IPS DF 6.9 (cell line): Measurements from ENCODE around the gene TMEM44.
"Not testable (repeated sequence)": the region's sequence is repeated elsewhere in the genome, so short reads cannot be mapped to it uniquely, and the experiment has no call there.

ENCODE experiments used
- DNase-seq: peaks from one replicate; pipeline ENCODE4 v3.0.0-alpha.2; 2013; ENCODE audit warnings: low read depth, low spot score
- H3K27ac ChIP-seq: one replicate; pipeline ENCODE4 v1.5.1; 2013; ENCODE audit warnings: low read length, control low read depth
- H3K27me3 ChIP-seq: 2 replicates; pipeline ENCODE4 v1.6.1; 2013; ENCODE audit warnings: mild to moderate bottlenecking, low read length; ENCODE audit not compliant: control insufficient read depth, insufficient read depth
- H3K36me3 ChIP-seq: 2 replicates; pipeline ENCODE4 v1.6.1; 2013; ENCODE audit warnings: low read length; ENCODE audit not compliant: control insufficient read depth, insufficient read depth
- H3K4me1 ChIP-seq: 2 replicates; pipeline ENCODE4 v1.6.1; 2013; ENCODE audit warnings: low read length; ENCODE audit not compliant: control insufficient read depth, insufficient read depth
- H3K4me3 ChIP-seq: 2 replicates; pipeline ENCODE4 v1.5.1; 2013; ENCODE audit warnings: mild to moderate bottlenecking, low read length
- H3K9me3 ChIP-seq: 2 replicates; pipeline ENCODE4 v1.6.1; 2013; ENCODE audit warnings: low read length, inconsistent platforms; ENCODE audit not compliant: control insufficient read depth, insufficient read depth
- WGBS: extraction: QIAGEN DNeasy Blood & Tissue Kit; methylation state at CpG from one replicate; pipeline ENCODE4 v1.1.7; 2013; ENCODE audit warnings: mixed read lengths, missing lambda C conversion rate; ENCODE audit not compliant: insufficient read length, insufficient coverage; 5-methylcytosine and 5-hydroxymethylcytosine counted together

The TMEM44 gene

GRCh38 chr3:194647747-194648146, 14.5 kb upstream of the TMEM44 start:
- H3K4me1 ChIP-seq, result no peaks in the 10 kb centered on the region
- H3K36me3 ChIP-seq, result peaks cover 9% of the 10 kb centered on the region; the same call in 1 of the 2 replicates
- no peak overlapping the region for H3K27ac ChIP-seq
- H3K4me3 ChIP-seq, result no peak overlapping the region
- DNase-seq, result no peak
- no peaks in the 10 kb centered on the region for H3K27me3 ChIP-seq
- no CpG with 5 or more reads among the region's 3 CpGs for WGBS
- no peaks in the 10 kb centered on the region for H3K9me3 ChIP-seq

DNA sequence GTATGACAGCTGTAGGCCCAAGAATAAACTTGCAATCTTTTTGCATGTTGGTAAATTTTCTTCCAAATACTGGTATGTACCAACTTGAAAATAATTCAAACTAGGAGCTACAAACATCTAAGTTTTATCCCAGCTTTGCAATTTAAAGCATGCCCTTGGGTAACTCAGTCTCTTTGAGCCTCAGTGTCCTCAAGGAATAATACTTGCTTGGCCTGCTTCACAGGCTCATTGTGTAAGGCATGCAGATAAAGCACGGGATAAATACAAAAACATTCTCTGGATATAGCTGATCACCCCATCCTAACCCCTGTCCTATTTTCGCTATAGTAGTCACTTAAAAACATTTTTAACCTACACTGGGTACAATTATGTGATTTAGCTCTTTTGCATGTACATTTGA, 9.6 kb upstream of the TMEM44 start:
- Histone ChIP-seq H3K27me3 (no peaks in the 10 kb centered on the region), H3K27ac (no peak overlapping the region), H3K36me3 (peaks cover 8% of the 10 kb centered on the region; the same call in 1 of the 2 replicates), H3K9me3 (no peaks in the 10 kb centered on the region), H3K4me3 (no peak overlapping the region), H3K4me1 (no peaks in the 10 kb centered on the region)
- no peak for DNase-seq
- WGBS, result no CpG with 5 or more reads among the region's 2 CpGs

DNA sequence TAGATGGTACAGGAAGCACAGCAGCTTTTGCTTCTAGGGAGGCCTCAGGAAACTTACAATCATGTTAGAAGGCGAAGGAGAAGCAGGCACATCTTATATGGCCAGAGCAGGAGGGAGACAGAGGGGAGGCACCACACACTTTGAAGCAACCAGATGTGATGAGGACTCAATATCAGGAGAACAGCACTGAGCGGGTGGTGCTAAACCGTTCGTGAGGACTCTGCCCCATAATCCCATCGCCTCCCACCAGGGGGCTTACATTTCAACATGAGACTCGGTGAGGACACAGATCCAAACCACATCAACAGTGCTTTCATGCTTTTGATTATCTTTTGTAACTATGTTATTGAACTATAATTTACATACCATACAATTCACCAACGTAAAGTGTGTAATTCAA, 7.6 kb upstream of the TMEM44 start:
- no peak for DNase-seq
- WGBS, result no CpG with 5 or more reads among the region's 7 CpGs
- peaks cover 8% of the 10 kb centered on the region; the same call in 1 of the 2 replicates for H3K36me3 ChIP-seq

DNA sequence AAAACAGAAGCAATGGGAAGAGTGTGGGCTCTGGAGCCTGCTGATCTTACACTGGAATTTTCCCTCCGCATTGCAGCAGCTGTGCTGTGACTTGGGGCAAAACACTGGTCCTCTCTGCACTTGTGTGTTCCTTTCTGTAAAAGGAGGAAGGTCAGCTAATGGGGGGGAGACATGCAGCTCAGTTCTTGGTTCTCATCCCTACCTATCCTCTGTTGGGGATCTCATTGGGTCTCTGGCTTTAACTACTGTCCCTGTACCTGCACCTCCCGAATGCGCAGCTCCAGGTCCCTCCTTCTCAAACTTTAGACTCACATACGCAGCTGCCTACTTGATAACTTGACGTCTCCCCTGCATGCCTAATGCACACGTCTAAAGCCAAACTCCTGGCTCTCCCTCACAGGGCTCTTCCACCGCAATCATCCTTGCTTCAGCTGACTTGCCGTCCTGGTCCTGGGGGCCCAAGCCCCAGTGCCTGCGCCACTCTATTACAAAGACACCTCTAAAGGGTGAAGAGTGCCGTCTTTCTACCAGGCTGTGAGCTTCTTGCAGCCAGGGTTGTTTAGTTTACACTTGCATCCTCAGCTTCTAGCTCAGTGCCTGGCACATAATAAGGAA, 5.9 kb upstream of the TMEM44 start:
- no peak overlapping the region for H3K4me3 ChIP-seq
- H3K27ac ChIP-seq, result no peak overlapping the region
- no peak for DNase-seq
- no peaks in the 10 kb centered on the region for H3K27me3 ChIP-seq
- peaks cover 2% of the 10 kb centered on the region; the same call in 1 of the 2 replicates for H3K36me3 ChIP-seq
- H3K4me1 ChIP-seq, result no peaks in the 10 kb centered on the region
- WGBS, result no CpG with 5 or more reads among the region's 10 CpGs
- H3K9me3 ChIP-seq, result no peaks in the 10 kb centered on the region

More for the DNA sequence above, 7.6 kb upstream of the TMEM44 start:
- Histone ChIP-seq H3K27ac (no peak overlapping the region), H3K4me3 (no peak overlapping the region), H3K9me3 (no peaks in the 10 kb centered on the region), H3K4me1 (no peaks in the 10 kb centered on the region), H3K27me3 (no peaks in the 10 kb centered on the region)

GRCh38 chr3:194637541-194638400, 4.6 kb upstream of the TMEM44 start:
- Histone ChIP-seq H3K4me1 (no peaks in the 10 kb centered on the region), H3K4me3 (no peak overlapping the region), H3K27ac (no peak overlapping the region), H3K27me3 (no peaks in the 10 kb centered on the region), H3K36me3 (peaks cover 2% of the 10 kb centered on the region; the same call in 1 of the 2 replicates), H3K9me3 (no peaks in the 10 kb centered on the region)
- no peak for DNase-seq
- WGBS, result no CpG with 5 or more reads among the region's 22 CpGs

DNA sequence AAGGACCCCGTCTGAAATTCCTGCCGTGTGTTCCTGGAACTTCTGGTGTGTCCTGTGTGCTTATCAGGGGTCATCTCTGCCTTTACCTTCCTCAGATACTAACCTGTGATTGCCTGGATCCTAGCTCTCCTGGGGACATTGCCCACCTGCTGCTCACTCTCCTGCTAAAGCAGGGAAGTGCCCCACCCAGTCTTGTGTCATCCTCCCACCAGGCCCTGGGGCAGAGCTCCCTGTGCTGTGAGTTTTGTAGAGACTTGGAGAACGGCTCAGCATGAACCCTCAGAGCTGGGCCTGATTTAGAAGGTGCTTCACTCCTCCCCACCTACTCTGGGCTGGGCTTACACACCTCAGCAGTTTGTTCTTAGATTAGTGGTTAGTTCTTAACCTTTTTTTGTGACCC, 3.8 kb upstream of the TMEM44 start:
- DNase-seq, result no peak
- H3K36me3 ChIP-seq, result peaks cover 2% of the 10 kb centered on the region; the same call in 1 of the 2 replicates
- H3K4me3 ChIP-seq, result no peak overlapping the region
- peaks cover 2% of the 10 kb centered on the region; the same call in 1 of the 2 replicates for H3K4me1 ChIP-seq
- H3K9me3 ChIP-seq, result no peaks in the 10 kb centered on the region
- no peaks in the 10 kb centered on the region for H3K27me3 ChIP-seq
- WGBS, result no CpG with 5 or more reads among the region's 3 CpGs
- no peak overlapping the region for H3K27ac ChIP-seq

- WGBS, result no CpG with 5 or more reads among the region's 56 CpGs
- no peak overlapping the region for H3K27ac ChIP-seq
- H3K9me3 ChIP-seq, result no peaks in the 10 kb centered on the region; the same call in 1 of the 2 replicates
- H3K36me3 ChIP-seq, result peaks cover 12% of the 10 kb centered on the region
- no peaks in the 10 kb centered on the region for H3K27me3 ChIP-seq
- H3K4me1 ChIP-seq, result peaks cover 2% of the 10 kb centered on the region; the same call in 1 of the 2 replicates
- H3K4me3 ChIP-seq, result peak overlapping the region; percentile 43; the same call in 1 of the 2 replicates
- DNase-seq, result no peak
Observed at GRCh38 chr3:194632809-194633348, 340 bp downstream of the TMEM44 start.

DNA sequence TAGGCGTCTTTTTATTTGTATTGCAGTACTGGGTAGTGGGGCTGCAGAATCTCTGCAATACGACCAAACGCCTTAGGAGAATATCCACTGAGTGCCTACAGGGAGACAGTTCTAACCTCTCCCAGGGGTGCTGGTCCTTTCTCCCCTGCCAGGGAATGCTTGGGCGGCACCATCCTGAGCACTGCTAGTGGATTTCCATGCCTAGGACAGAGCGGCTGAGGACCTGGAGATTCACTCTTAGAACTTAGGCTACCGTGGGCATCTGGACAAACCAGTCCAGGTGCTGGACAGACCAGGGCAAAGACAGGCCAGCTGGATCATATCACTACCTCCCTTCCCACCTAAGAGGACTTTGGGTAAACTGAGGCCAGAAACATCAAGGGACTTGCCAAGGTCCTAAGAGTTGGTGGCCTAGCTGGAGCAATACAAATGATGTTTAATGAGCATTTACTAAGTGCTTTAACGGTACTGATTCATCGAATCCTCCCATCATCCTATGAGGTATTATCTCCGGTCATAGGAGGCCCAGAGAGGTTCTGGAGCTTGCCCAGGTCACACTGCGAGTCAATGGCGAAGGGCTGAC, 902 bp downstream of the TMEM44 start:
- peak overlapping the region; percentile 43; the same call in 1 of the 2 replicates for H3K4me3 ChIP-seq
- WGBS, result no CpG with 5 or more reads among the region's 11 CpGs
- DNase-seq, result no peak
- no peaks in the 10 kb centered on the region for H3K27me3 ChIP-seq
- peaks cover 2% of the 10 kb centered on the region; the same call in 1 of the 2 replicates for H3K4me1 ChIP-seq
- H3K36me3 ChIP-seq, result peaks cover 12% of the 10 kb centered on the region
- no peaks in the 10 kb centered on the region; the same call in 1 of the 2 replicates for H3K9me3 ChIP-seq
- H3K27ac ChIP-seq, result no peak overlapping the region

DNA sequence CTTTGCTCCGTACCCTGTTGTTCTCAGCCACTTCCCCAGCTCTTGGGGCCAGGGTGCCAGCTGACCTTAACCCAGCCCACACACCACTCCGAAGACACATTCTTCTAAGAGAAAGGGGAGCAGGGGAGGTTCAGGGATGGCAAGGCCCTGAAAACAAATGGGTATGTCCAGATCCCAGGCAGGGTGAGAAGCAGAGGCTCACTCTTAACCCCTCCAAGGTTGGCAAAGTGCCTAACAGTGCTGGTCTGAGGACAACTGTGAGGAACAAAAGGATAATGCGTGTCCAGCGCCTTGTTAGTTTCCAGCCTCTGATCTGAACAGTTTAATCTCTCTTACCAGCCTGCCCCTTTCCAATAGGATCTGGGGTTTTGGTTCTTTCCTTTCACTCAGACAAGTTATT, 1.5 kb downstream of the TMEM44 start:
- no CpG with 5 or more reads among the region's 4 CpGs for WGBS
- Histone ChIP-seq H3K36me3 (peaks cover 12% of the 10 kb centered on the region), H3K4me1 (peaks cover 2% of the 10 kb centered on the region; the same call in 1 of the 2 replicates), H3K4me3 (no peak overlapping the region), H3K27ac (no peak overlapping the region), H3K9me3 (no peaks in the 10 kb centered on the region; the same call in 1 of the 2 replicates), H3K27me3 (no peaks in the 10 kb centered on the region)
- DNase-seq, result no peak

GRCh38 chr3:194630681-194631080, 2.5 kb downstream of the TMEM44 start:
- WGBS, result no CpG with 5 or more reads among the region's 29 CpGs
- H3K4me3 ChIP-seq, DNase-seq, H3K9me3 ChIP-seq, H3K27ac ChIP-seq, H3K4me1 ChIP-seq, H3K27me3 ChIP-seq: not testable (repeated sequence)
- H3K36me3 ChIP-seq, result peaks cover 17% of the 10 kb centered on the region
